Glutamatergic neuron (in vitro differentiated cells): ENCODE data around the gene GNPAT. TPM values are rescaled to one million over a fixed set of nuclear protein-coding genes. Genes with fewer than 3 reads are reported as not detected.

Source experiments
- DNase-seq: peaks from one replicate; pipeline ENCODE4 v3.0.0; 2022
- H3K27ac Mint-ChIP-seq: one replicate; pipeline ENCODE4 v1.8.0; 2020; ENCODE audit warnings: mild to moderate bottlenecking, mixed read lengths, inconsistent platforms; ENCODE audit not compliant: unreplicated experiment
- H3K27me3 Mint-ChIP-seq: one replicate; pipeline ENCODE4 v1.8.0; 2020; ENCODE audit warnings: mild to moderate bottlenecking, moderate library complexity, mixed read lengths, inconsistent platforms; ENCODE audit not compliant: unreplicated experiment
- H3K36me3 Mint-ChIP-seq: one replicate; pipeline ENCODE4 v1.8.0; 2020; ENCODE audit warnings: mild to moderate bottlenecking, mixed read lengths, inconsistent platforms; ENCODE audit not compliant: unreplicated experiment
- H3K4me1 Mint-ChIP-seq: one replicate; pipeline ENCODE4 v1.8.0; 2020; ENCODE audit warnings: mild to moderate bottlenecking, low read depth, mixed read lengths, inconsistent platforms; ENCODE audit not compliant: unreplicated experiment
- H3K4me3 Mint-ChIP-seq: one replicate; pipeline ENCODE4 v1.8.0; 2020; ENCODE audit warnings: mild to moderate bottlenecking, mixed read lengths, inconsistent platforms; ENCODE audit not compliant: unreplicated experiment
- H3K9me3 Mint-ChIP-seq: one replicate; pipeline ENCODE4 v1.8.0; 2020; ENCODE audit warnings: mild to moderate bottlenecking, moderate library complexity, mixed read lengths, inconsistent platforms; ENCODE audit not compliant: unreplicated experiment
- total RNA-seq: library from RNA; stranded (reverse); fragmentation: NEBNext Ultra II Directional; extraction: Animal tissue kit (Norgen Biotek cat#: 25700); gene quantifications from one replicate; pipeline ENCODE4 v1.2.1, GENCODE V29; 2021; ENCODE audit not compliant: unreplicated experiment
- TF ChIP-seq, protein P1 (sequence below): fragments of 200-600 bp; sonication (generic); IDR thresholded peaks from one replicate; pipeline ENCODE4 v1.5.0; 2021; ENCODE audit not compliant: partially characterized antibody, unreplicated experiment

The GNPAT gene
- total RNA-seq, 1 donor from 2014 or later = 53.9 TPM

- H3K36me3 Mint-ChIP-seq = no peaks in the 10 kb centered on the region
- peaks cover 2% of the 10 kb centered on the region for H3K4me1 Mint-ChIP-seq
- no peaks in the 10 kb centered on the region for H3K27me3 Mint-ChIP-seq
- no peaks in the 10 kb centered on the region for H3K9me3 Mint-ChIP-seq
- TF ChIP-seq, protein P1, sequence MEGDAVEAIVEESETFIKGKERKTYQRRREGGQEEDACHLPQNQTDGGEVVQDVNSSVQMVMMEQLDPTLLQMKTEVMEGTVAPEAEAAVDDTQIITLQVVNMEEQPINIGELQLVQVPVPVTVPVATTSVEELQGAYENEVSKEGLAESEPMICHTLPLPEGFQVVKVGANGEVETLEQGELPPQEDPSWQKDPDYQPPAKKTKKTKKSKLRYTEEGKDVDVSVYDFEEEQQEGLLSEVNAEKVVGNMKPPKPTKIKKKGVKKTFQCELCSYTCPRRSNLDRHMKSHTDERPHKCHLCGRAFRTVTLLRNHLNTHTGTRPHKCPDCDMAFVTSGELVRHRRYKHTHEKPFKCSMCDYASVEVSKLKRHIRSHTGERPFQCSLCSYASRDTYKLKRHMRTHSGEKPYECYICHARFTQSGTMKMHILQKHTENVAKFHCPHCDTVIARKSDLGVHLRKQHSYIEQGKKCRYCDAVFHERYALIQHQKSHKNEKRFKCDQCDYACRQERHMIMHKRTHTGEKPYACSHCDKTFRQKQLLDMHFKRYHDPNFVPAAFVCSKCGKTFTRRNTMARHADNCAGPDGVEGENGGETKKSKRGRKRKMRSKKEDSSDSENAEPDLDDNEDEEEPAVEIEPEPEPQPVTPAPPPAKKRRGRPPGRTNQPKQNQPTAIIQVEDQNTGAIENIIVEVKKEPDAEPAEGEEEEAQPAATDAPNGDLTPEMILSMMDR = no peak
- no peak overlapping the region for H3K4me3 Mint-ChIP-seq
- no peak for DNase-seq
- no peak overlapping the region for H3K27ac Mint-ChIP-seq
Measured at GRCh38 chr1:231235526-231236207, 5.3 kb upstream of the GNPAT start.

DNA sequence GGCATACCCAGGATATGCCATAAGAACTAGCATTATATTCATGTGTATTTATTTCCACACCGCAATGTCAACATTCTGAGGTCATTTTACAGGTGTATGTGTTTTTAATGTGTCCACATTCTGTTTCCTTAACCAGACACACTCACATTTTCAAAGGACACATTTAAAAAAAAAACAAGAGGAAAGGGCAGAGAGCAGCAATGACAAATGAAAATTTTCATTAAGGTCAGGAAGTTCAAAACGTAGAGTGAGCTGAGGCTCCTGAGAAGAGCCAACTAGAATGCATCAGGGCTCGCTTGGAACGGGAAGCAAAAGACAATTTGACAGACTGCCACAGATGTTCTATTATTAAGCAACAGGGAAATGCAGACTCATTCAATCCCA lies 4.8 kb upstream of the GNPAT start:
- Mint-ChIP-seq H3K27ac (no peak overlapping the region), H3K27me3 (no peaks in the 10 kb centered on the region), H3K4me1 (peaks cover 2% of the 10 kb centered on the region), H3K9me3 (no peaks in the 10 kb centered on the region), H3K36me3 (no peaks in the 10 kb centered on the region), H3K4me3 (no peak overlapping the region)
- TF ChIP-seq, protein P1 = no peak
- DNase-seq = no peak

DNA sequence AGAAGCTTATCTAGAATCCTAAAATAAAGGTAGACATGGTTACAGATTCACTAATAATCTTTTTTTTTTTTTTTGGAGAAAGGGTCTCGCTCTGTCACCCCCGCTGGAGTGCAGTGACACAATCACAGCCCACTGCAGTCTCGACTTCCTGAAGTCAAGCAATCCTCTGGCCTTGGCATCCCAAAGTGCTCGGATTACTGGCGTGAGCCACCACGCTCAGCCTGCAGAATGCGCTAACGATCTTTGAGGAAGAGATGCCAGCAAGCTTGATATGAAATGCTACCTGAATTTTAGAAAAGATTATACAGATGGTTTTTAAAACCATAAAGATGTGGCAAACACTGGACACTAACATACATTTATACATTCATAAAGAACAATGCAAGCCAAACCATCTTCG lies 4.1 kb upstream of the GNPAT start:
- Mint-ChIP-seq H3K4me3 (no peak overlapping the region), H3K9me3 (no peaks in the 10 kb centered on the region), H3K36me3 (no peaks in the 10 kb centered on the region), H3K4me1 (peaks cover 2% of the 10 kb centered on the region), H3K27me3 (no peaks in the 10 kb centered on the region), H3K27ac (no peak overlapping the region)
- TF ChIP-seq, protein P1 = no peak
- no peak for DNase-seq

DNA sequence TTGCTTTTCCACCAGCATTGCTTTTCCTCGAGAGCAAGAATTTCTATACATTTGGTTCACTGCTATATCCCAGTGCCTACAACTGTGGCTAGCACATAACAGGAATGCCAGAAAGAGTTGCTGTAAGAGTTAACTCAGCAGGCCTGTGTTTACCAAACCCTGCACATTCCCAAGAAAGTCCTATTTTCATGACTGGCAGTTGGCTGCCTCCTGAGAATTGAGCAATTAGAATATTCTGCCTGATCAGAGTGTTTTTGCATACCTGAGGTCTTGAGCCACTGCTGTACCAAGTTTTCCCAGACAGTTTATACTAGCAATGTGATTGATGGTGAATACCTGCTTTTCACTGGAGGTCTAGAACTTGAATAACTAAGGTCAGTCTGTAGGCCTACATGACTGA lies 2.7 kb upstream of the GNPAT start:
- Mint-ChIP-seq H3K27ac (no peak overlapping the region), H3K36me3 (no peaks in the 10 kb centered on the region), H3K4me3 (no peak overlapping the region), H3K27me3 (no peaks in the 10 kb centered on the region), H3K9me3 (no peaks in the 10 kb centered on the region), H3K4me1 (peaks cover 4% of the 10 kb centered on the region)
- no peak for DNase-seq
- TF ChIP-seq, protein P1 = no peak

DNA sequence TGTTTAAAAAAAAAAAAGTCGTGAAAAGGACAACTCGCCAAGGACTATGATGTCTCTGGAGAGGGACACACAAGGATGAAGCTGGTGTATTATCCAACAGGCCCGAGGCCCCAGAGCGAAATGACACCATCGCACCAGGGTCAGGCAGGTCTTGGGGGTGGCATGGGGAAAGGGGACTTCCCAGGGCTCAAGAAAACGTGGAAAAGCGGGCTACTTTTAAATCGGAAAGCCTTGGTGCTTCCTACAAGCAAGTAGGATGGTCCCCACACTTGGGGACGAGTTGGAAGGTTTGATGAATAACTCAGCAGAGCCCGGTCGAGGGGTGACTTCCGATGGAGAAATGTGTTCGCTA lies 505 bp upstream of the GNPAT start:
- TF ChIP-seq, protein P1 = no peak
- no peaks in the 10 kb centered on the region for H3K36me3 Mint-ChIP-seq
- H3K4me3 Mint-ChIP-seq = peak overlapping the region; percentile 99
- H3K27me3 Mint-ChIP-seq = no peaks in the 10 kb centered on the region
- H3K27ac Mint-ChIP-seq = peak overlapping the region; percentile 83
- H3K4me1 Mint-ChIP-seq = peaks cover 4% of the 10 kb centered on the region
- no peaks in the 10 kb centered on the region for H3K9me3 Mint-ChIP-seq
- DNase-seq = no peak
